RWPE2 (cell line): ENCODE data around the gene HCLS1.
"Not testable (repeated sequence)": the region's sequence is repeated elsewhere in the genome, so short reads cannot be mapped to it uniquely, and the experiment has no call there.

Experiments
- ATAC-seq: fragments of 200-7000 bp; cut with Tn5 transposase; 3 replicates; pipeline ENCODE4 v1.9.1; 2021; ENCODE audit warnings: low read depth
- DNase-seq: peaks from one replicate; pipeline ENCODE4 v3.0.0-alpha.2; 2020; ENCODE audit warnings: low spot score
- H3K27ac ChIP-seq: fragments of 450-650 bp; 2 replicates; pipeline ENCODE4 v1.5.1; 2017; ENCODE audit warnings: mild to moderate bottlenecking; ENCODE audit not compliant: poor library complexity, severe bottlenecking
- H3K27me3 ChIP-seq: fragments of 250-450 bp; sonication (Bioruptor Pico); 2 replicates; pipeline ENCODE4 v1.5.1; 2021; ENCODE audit warnings: mild to moderate bottlenecking, moderate library complexity; ENCODE audit not compliant: insufficient read depth, poor library complexity, severe bottlenecking
- H3K36me3 ChIP-seq: fragments of 250-450 bp; sonication (Bioruptor Pico); 2 replicates; pipeline ENCODE4 v1.5.1; 2020; ENCODE audit warnings: low read depth, mild to moderate bottlenecking, moderate library complexity
- H3K4me1 ChIP-seq: fragments of 250-450 bp; sonication (Bioruptor Pico); 2 replicates; pipeline ENCODE4 v1.5.1; 2021; ENCODE audit warnings: mild to moderate bottlenecking, moderate library complexity; ENCODE audit not compliant: insufficient read depth, poor library complexity, severe bottlenecking
- H3K4me3 ChIP-seq: fragments of 250-450 bp; sonication (Bioruptor Pico); 2 replicates; pipeline ENCODE4 v1.5.1; 2021; ENCODE audit warnings: mild to moderate bottlenecking, moderate library complexity; ENCODE audit not compliant: severe bottlenecking
- H3K9me3 ChIP-seq: fragments of 250-450 bp; sonication (Bioruptor Pico); 2 replicates; pipeline ENCODE4 v1.5.1; 2021; ENCODE audit warnings: mild to moderate bottlenecking, moderate library complexity; ENCODE audit not compliant: severe bottlenecking
- TF ChIP-seq, protein P1 (sequence below): fragments of 450-650 bp; IDR thresholded peaks from one replicate; pipeline ENCODE4 v1.5.1; 2017; ENCODE audit warnings: mild to moderate bottlenecking, moderate library complexity; ENCODE audit not compliant: poor library complexity, severe bottlenecking

Gene HCLS1

DNA sequence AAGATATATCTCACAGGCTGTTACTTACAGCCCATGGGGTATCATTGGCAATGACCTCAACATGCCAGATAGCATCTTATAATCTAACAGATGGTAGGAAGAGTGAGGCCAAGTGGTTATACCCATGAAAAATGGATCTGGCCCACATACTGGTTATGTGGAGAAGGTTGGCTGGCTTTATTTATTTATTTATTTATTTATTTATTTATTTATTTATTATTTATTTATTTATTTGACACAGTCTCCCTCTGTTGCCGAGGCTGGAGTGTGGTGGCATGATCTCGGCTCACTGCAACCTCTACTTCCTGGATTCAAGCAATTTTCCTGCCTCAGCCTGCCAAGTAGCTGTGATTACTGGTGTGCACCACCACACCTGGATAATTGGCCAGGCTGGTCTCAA lies 55.9 kb downstream of the HCLS1 start:
- no peaks in the 10 kb centered on the region for H3K4me1 ChIP-seq
- H3K27me3 ChIP-seq, result no peaks in the 10 kb centered on the region
- no peak overlapping the region for H3K4me3 ChIP-seq
- H3K27ac ChIP-seq, result no peak overlapping the region
- ATAC-seq (no peak), DNase-seq (no peak)
- TF ChIP-seq, protein P1, sequence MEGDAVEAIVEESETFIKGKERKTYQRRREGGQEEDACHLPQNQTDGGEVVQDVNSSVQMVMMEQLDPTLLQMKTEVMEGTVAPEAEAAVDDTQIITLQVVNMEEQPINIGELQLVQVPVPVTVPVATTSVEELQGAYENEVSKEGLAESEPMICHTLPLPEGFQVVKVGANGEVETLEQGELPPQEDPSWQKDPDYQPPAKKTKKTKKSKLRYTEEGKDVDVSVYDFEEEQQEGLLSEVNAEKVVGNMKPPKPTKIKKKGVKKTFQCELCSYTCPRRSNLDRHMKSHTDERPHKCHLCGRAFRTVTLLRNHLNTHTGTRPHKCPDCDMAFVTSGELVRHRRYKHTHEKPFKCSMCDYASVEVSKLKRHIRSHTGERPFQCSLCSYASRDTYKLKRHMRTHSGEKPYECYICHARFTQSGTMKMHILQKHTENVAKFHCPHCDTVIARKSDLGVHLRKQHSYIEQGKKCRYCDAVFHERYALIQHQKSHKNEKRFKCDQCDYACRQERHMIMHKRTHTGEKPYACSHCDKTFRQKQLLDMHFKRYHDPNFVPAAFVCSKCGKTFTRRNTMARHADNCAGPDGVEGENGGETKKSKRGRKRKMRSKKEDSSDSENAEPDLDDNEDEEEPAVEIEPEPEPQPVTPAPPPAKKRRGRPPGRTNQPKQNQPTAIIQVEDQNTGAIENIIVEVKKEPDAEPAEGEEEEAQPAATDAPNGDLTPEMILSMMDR, result no peak
- H3K36me3 ChIP-seq, result no peaks in the 10 kb centered on the region
- no peaks in the 10 kb centered on the region for H3K9me3 ChIP-seq

DNA sequence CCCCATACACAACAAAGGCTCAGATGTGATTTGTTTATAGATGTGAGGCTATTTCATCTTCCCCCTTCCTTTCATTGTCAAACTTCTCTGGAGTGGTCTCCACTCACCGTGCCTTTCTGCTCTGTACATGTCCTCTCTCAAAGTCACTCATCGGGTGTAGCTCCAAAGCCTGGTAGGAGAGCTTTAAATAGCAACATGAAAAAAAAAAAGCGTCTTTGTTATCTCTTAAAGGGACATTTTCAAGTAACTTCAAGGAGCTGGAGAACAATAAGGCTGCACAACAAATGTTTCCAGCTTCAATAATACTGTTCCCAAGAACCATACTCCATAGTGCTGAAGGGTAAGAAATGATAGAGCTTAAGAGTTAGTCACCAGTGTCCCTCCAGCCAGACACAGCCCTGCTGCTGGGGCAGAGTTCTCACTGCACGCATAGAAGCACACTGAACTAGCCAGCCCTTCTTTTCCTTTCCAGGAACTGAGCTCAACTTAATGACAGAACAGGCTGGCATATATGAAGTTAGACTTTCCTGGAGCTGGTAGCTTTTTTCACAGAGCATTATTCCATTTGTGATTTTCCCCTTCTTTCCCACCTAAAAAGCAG lies 59.4 kb downstream of the HCLS1 start:
- no peaks in the 10 kb centered on the region for H3K36me3 ChIP-seq
- no peaks in the 10 kb centered on the region for H3K27me3 ChIP-seq
- no peaks in the 10 kb centered on the region for H3K4me1 ChIP-seq
- no peak overlapping the region for H3K27ac ChIP-seq
- no peak for ATAC-seq
- H3K4me3 ChIP-seq, result no peak overlapping the region
- no peaks in the 10 kb centered on the region for H3K9me3 ChIP-seq
- TF ChIP-seq, protein P1, result no peak
- no peak for DNase-seq

DNA sequence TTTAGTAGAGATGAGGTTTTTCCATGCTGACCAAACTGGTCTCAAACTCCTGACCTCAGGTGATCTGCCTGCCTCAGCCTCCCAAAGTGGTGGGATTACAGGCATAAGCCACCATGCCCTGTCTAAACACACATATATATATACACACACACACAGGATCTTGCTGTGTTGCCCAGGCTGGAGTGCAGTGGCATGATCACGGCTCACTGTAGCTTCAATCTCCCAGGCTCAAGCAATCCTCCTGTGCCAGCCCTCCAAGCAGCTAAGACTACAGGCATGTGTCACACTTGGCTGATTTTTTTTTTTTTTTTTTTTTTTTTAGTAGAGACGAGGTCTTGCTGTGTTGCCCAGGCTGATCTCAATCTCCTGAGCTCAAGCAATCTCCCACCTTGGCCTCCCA lies 60.8 kb downstream of the HCLS1 start:
- not testable (repeated sequence) for H3K9me3 ChIP-seq, H3K4me3 ChIP-seq, DNase-seq, H3K27me3 ChIP-seq, ATAC-seq, H3K36me3 ChIP-seq, H3K4me1 ChIP-seq, H3K27ac ChIP-seq

DNA sequence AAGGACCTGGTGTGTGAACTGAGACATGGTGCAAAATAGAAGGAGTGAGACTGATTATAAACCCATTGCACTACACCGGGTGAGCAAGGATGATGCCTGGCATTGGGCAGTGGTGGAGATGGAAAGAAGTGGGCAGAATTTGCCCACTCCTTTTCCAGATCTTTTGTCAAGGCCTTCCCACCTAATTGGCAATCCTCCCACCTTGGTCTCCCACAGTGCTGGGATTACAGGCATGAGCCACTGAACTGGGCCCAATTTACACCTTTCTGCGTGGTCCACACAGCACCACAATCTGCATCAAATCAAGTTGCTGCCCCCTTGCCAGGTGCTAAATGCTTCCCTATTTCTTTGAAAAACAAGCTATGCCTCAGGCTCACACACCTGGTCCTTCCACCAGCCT lies 62.1 kb downstream of the HCLS1 start:
- Histone ChIP-seq H3K27ac (no peak overlapping the region), H3K4me1 (no peaks in the 10 kb centered on the region), H3K4me3 (no peak overlapping the region), H3K9me3 (no peaks in the 10 kb centered on the region), H3K27me3 (no peaks in the 10 kb centered on the region), H3K36me3 (no peaks in the 10 kb centered on the region)
- DNase-seq (no peak), ATAC-seq (no peak)
- TF ChIP-seq, protein P1, result no peak

DNA sequence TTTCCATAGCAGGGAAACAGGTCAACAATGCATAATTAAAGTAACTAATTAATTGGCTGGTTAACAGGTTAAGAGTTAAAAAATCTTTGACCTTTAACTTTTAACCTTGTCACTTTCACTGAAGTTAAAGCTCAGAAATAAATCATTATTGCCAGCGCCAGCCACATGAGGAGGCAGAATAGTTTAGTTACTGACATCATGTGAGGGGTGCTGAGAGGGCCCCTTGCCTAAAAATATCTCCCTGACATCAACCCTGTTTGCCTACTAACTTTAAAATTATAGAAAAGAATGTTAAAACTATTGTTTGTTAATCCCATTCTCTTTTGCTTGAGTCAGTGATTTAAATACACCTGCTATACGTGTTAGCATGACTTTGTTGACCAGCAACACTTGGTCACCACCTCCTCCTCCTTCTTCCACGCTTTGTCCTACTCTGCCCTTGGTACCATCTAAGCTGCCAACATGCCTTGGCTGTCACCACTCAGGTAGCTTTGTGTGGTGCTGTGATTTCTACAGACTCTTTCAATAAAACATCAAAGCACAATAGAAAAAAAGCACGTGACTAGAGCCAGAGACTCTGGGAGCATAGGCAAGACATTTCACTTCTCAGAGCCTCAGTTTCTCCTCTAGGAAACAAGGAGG lies 64.8 kb downstream of the HCLS1 start:
- no peak overlapping the region for H3K27ac ChIP-seq
- TF ChIP-seq, protein P1, result no peak
- DNase-seq (no peak), ATAC-seq (no peak)
- H3K9me3 ChIP-seq, result no peaks in the 10 kb centered on the region
- H3K36me3 ChIP-seq, result no peaks in the 10 kb centered on the region
- H3K4me3 ChIP-seq, result no peak overlapping the region
- H3K27me3 ChIP-seq, result peaks cover 4% of the 10 kb centered on the region
- H3K4me1 ChIP-seq, result no peaks in the 10 kb centered on the region
